Right lobe of liver (tissue), 4 donors: ENCODE measurements around the gene ACE.

Source experiments
- CTCF ChIP-seq, 4 donors: fragments of 200-600 bp in 3 of 4; fragments of 450-650 bp in 1 of 4; IDR thresholded peaks; one replicate each; pipeline versions ENCODE4 v1.5.1 to v1.8.0; 2016 to 2022; ENCODE audit warnings: antibody characterized with exemption in 4 of 4, mild to moderate bottlenecking in 2 of 4
- POLR2A ChIP-seq: fragments of 450-650 bp; IDR thresholded peaks from one replicate; pipeline ENCODE4 v1.6.1; 2017; ENCODE audit warnings: antibody characterized with exemption, mild to moderate bottlenecking
- donor health status: DM: no; HTN: no; CAD: no.
- donor health status: DM: no; HTN: no; CAD: no.
- donor health status: DM: no; HTN: yes; CAD: no.

- TF ChIP-seq CTCF (IDR thresholded peaks at IDR 0.05) (no peak), POLR2A (no peak)
These were observed 67.1 kb downstream of the ACE start for GRCh38 chr17:63543822-63544420.
